ENCODE data around the gene ZNF385C. TPM values are rescaled to one million over a fixed set of nuclear protein-coding genes. Genes with fewer than 3 reads are reported as not detected.
A peak's percentile ranks its signal among the peaks of the same experiment; 100 is the strongest.

The ZNF385C gene
- total and polyA plus RNA-seq, 2 of the 13 experiments (the other 11 are each of a cell fraction or from before 2014, with no cell fraction given): 2.3 to 6.1 TPM

GRCh38 chr17:42133461-42134041, 35.3 kb upstream of the ZNF385C start:
- DNase-seq (ENCODE audit: low spot score) (no peak), FAIRE-seq (no peak), ATAC-seq (no peak)
- no peak overlapping the region for H3K4me3 ChIP-seq (replicated peaks in 1 of 3; ENCODE audit: insufficient read depth in 1 of 3, low read depth in 2 of 3, low read length in 3 of 3)
- no peak overlapping the region for H3K9ac ChIP-seq (ENCODE audit: insufficient read depth, low read depth, low read length)
- intact Hi-C loops (cut with micrococcal nuclease; ENCODE audit: unreplicated experiment) (no loop called here), in situ Hi-C loops (cut with HindIII; ENCODE audit: extremely low pct_ligation_motif_present, low pct_unique_long_range_greater_than_20kb) (no loop called here)
- H3K27me3 ChIP-seq (ENCODE audit: control insufficient read depth in 1 of 2, insufficient read depth in 2 of 2, low read length in 2 of 2): no peaks in the 10 kb centered on the region
- H3K27ac ChIP-seq (ENCODE audit: extremely low read length, insufficient read depth, low read length): no peak overlapping the region
- TF ChIP-seq ZNF652 (CRISPR knock-in tag; IDR thresholded peaks at IDR 0.05; ENCODE audit: borderline replicate concordance, low read depth): peak; percentile 84
- no peak for TF ChIP-seq ATF7-NPFF (CRISPR knock-in tag; IDR thresholded peaks at IDR 0.05; ENCODE audit: low read depth)
- no peak for TF ChIP-seq ZNF709 (CRISPR knock-in tag; IDR thresholded peaks at IDR 0.05)
- TF ChIP-seq ZNF629 (CRISPR knock-in tag; conservative IDR thresholded peaks at IDR 0.05): peak; percentile 83
- TF ChIP-seq ZNF710 (CRISPR knock-in tag; IDR thresholded peaks at IDR 0.05; ENCODE audit: borderline replicate concordance): no peak
- peak; percentile 25; the same call in 1 of the 2 replicates for TF ChIP-seq SAP130 (CRISPR knock-in tag; IDR thresholded peaks at IDR 0.05; ENCODE audit: low read depth)
- peaks cover 3% of the 10 kb centered on the region for H4K20me1 ChIP-seq (ENCODE audit: insufficient read depth, low read length)
- no peak overlapping the region for H2AFZ ChIP-seq (ENCODE audit: low read length)
- H3K36me3 ChIP-seq (replicated peaks in 1 of 2; ENCODE audit: control insufficient read depth in 1 of 2, insufficient read depth in 2 of 2, low read length in 2 of 2): peaks cover 24 to 63% of the 10 kb centered on the region in 2 experiments
- BruUV-seq (replicated peaks): no TSS peak
- no peaks in the 10 kb centered on the region for H3K9me3 ChIP-seq (ENCODE audit: low read length)
- 87% methylated on average over 3 of the region's 4 CpGs for WGBS (ENCODE audit: low lambda C conversion rate)
- H3K4me1 ChIP-seq (ENCODE audit: insufficient read depth, low read length): peaks cover 48% of the 10 kb centered on the region
- ChIA-PET CTCF (ENCODE audit: low intra/inter-chr PET ratio, low total read pairs) (no interaction called here), POLR2A (interaction anchor here (1.0 to 1.4 kb wide), 3 partner anchors 9 to 21 kb away, joined by 3 to 5 read pairs (median 3); partner anchors contain the start of gene KAT2A)
- peaks cover 60% of the 10 kb centered on the region for H3K79me2 ChIP-seq (ENCODE audit: insufficient read depth, low read length)
- no peak overlapping the region for H3K4me2 ChIP-seq (ENCODE audit: low read depth, low read length)

- Histone ChIP-seq H4K20me1 (ENCODE audit: insufficient read depth, low read length) (peaks cover 3% of the 10 kb centered on the region), H3K27ac (ENCODE audit: extremely low read length, insufficient read depth, low read length) (no peak overlapping the region), H3K9me3 (ENCODE audit: low read length) (no peaks in the 10 kb centered on the region), H3K27me3 (ENCODE audit: control insufficient read depth in 1 of 2, insufficient read depth in 2 of 2, low read length in 2 of 2) (no peaks in the 10 kb centered on the region), H3K4me3 (replicated peaks in 1 of 3; ENCODE audit: insufficient read depth in 1 of 3, low read depth in 2 of 3, low read length in 3 of 3) (no peak overlapping the region), H2AFZ (ENCODE audit: low read length) (no peak overlapping the region), H3K36me3 (replicated peaks in 1 of 2; ENCODE audit: control insufficient read depth in 1 of 2, insufficient read depth in 2 of 2, low read length in 2 of 2) (peaks cover 30 to 66% of the 10 kb centered on the region in 2 experiments), H3K79me2 (ENCODE audit: insufficient read depth, low read length) (peaks cover 55% of the 10 kb centered on the region), H3K4me2 (ENCODE audit: low read depth, low read length) (no peak overlapping the region), H3K9ac (ENCODE audit: insufficient read depth, low read depth, low read length) (no peak overlapping the region), H3K4me1 (ENCODE audit: insufficient read depth, low read length) (peaks cover 48% of the 10 kb centered on the region)
- DNase-seq (ENCODE audit: low spot score): no peak
- CTCF ChIA-PET (ENCODE audit: low intra/inter-chr PET ratio, low total read pairs): no interaction called here
- no peak for FAIRE-seq
- in situ Hi-C loops (cut with HindIII; ENCODE audit: extremely low pct_ligation_motif_present, low pct_unique_long_range_greater_than_20kb): no loop called here
- no TSS peak for BruUV-seq (replicated peaks)
- WGBS (ENCODE audit: low lambda C conversion rate): 98% methylated on average over 3 of the region's 3 CpGs
- intact Hi-C loops (cut with micrococcal nuclease; ENCODE audit: unreplicated experiment): no loop called here
- no peak for ATAC-seq
- POLR2A ChIA-PET: interaction anchor here (1.1 to 1.4 kb wide), 2 partner anchors 12 to 20 kb away, joined by 5 to 7 read pairs; partner anchors contain the start of genes DHX58 and KAT2A
- no peak for TF ChIP-seq TIGD3 (CRISPR knock-in tag; IDR thresholded peaks at IDR 0.05; ENCODE audit: borderline replicate concordance)
- TF ChIP-seq ZEB1 (IDR thresholded peaks at IDR 0.05; ENCODE audit: insufficient replicate concordance, low read depth): no peak
- TF ChIP-seq ZNF446 (CRISPR knock-in tag; IDR thresholded peaks at IDR 0.05): no peak
- TF ChIP-seq CBX5 (CRISPR knock-in tag; IDR thresholded peaks at IDR 0.05; ENCODE audit: borderline replicate concordance): no peak
- no peak for TF ChIP-seq E2F2 (CRISPR knock-in tag; IDR thresholded peaks at IDR 0.05; ENCODE audit: borderline replicate concordance)
- TF ChIP-seq CENPX (CRISPR knock-in tag; IDR thresholded peaks at IDR 0.05): no peak
- no peak for TF ChIP-seq TGIF2 (CRISPR knock-in tag; IDR thresholded peaks at IDR 0.05)
- no peak for TF ChIP-seq BRD4 (CRISPR knock-in tag; IDR thresholded peaks at IDR 0.05)
- no peak for TF ChIP-seq NFE2 (CRISPR knock-in tag; IDR thresholded peaks at IDR 0.05)
Measured at GRCh38 chr17:42132941-42133340, 34.7 kb upstream of the ZNF385C start.
